Muscle layer of duodenum (tissue), 2 donors: ENCODE results near the gene VPS26C.

Experiments
- H3K27ac ChIP-seq: one replicate; pipeline ENCODE4 v1.7.0; 2013; ENCODE audit warnings: mild to moderate bottlenecking, low read length
- H3K27me3 ChIP-seq: one replicate; pipeline ENCODE4 v1.7.0; 2013; ENCODE audit warnings: low read depth, mild to moderate bottlenecking, control low read depth, low read length
- H3K36me3 ChIP-seq, 2 donors: one replicate each; pipeline ENCODE4 v1.7.0; 2013; ENCODE audit warnings: low read length in 2 of 2, control low read depth in 1 of 2, mild to moderate bottlenecking in 1 of 2; ENCODE audit not compliant: insufficient read depth in 2 of 2, control insufficient read depth in 1 of 2
- H3K4me1 ChIP-seq, 2 donors: one replicate each; pipeline ENCODE4 v1.7.0; 2013; ENCODE audit warnings: low read length in 2 of 2, mild to moderate bottlenecking in 2 of 2, control low read depth in 1 of 2, moderate library complexity in 1 of 2; ENCODE audit not compliant: insufficient read depth in 2 of 2, control insufficient read depth in 1 of 2
- H3K4me3 ChIP-seq, 2 donors: one replicate each; pipeline ENCODE4 v1.7.0; 2013; ENCODE audit warnings: low read length in 2 of 2, low read depth in 1 of 2, mild to moderate bottlenecking in 1 of 2
- H3K9me3 ChIP-seq, 2 donors: one replicate each; pipeline ENCODE4 v1.7.0; 2013; ENCODE audit warnings: low read length in 2 of 2, control low read depth in 1 of 2, mild to moderate bottlenecking in 1 of 2; ENCODE audit not compliant: control insufficient read depth in 1 of 2
- donor health status: healthy.

Gene VPS26C

DNA sequence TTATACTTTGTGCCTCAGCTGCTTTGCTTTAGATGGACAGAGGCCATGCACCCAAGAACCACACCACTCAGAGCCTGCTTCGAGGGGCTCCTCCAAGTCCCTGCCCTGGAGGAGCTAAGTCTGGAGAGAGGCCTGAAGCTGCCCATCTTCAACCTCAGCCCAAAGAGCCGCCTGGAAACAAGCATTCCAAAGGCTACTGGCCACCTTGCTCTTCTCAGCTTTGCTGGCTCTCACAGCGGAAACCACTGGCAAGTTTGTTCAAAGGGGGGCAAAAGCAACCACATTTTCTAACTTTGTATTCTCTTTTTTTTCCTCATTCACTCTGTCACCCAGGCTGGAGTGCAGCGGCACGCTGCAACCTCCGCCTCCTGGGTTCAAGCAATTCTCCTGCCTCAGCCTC lies 23.2 kb downstream of the VPS26C start:
- Histone ChIP-seq H3K27me3 (no peaks in the 10 kb centered on the region), H3K4me3 (no peak overlapping the region), H3K36me3 (peaks cover 2 to 15% of the 10 kb centered on the region in 2 donors), H3K27ac (no peak overlapping the region), H3K4me1 (peaks cover 0 to under 1% of the 10 kb centered on the region in 2 donors), H3K9me3 (no peaks in the 10 kb centered on the region)

DNA sequence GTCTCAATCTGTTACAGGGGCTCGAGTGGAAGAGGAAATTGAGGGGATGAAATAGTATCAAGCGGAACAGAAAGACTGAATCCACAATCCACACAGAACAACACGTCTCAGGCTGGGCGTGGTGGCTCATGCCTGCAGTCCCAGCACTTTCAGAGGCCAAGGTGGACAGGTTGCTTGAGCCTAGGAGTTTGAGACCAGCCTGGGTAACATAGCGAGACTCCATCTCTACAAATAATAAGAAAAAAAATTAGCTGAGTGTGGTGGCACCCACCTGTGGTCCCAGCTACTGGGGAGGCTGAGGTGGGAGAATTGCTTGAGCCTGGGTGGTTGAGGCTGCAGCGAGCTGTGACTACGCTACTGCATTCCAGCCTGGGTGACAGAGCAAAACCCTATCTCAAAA lies 25.7 kb downstream of the VPS26C start:
- Histone ChIP-seq H3K4me1 (no peaks in the 10 kb centered on the region), H3K27me3 (no peaks in the 10 kb centered on the region), H3K27ac (no peak overlapping the region), H3K4me3 (no peak overlapping the region), H3K36me3 (peaks cover 16 to 25% of the 10 kb centered on the region in 2 donors), H3K9me3 (no peaks in the 10 kb centered on the region)

DNA sequence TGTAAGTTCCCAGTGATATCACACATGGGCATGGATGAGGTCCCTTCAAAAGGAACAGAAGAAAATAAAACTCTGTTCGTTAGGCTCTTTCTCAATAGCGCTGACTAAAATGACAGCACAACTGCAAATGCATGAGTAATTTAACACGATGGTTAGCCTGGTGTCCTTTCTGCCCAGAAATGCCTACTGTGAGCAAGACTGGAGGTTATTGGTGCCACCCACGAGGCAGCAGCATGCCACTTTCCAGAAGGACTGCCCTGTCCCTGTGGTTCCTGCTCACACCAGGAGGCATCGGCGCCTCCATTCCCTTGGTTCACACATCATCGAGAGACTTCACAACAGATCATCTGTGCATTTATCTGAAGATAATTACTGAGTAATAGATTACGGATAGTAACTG lies 26.2 kb downstream of the VPS26C start:
- no peaks in the 10 kb centered on the region for H3K9me3 ChIP-seq
- H3K27ac ChIP-seq: no peak overlapping the region
- peaks cover 18 to 25% of the 10 kb centered on the region in 2 donors for H3K36me3 ChIP-seq
- no peaks in the 10 kb centered on the region for H3K4me1 ChIP-seq
- H3K4me3 ChIP-seq: no peak overlapping the region
- no peaks in the 10 kb centered on the region for H3K27me3 ChIP-seq

DNA sequence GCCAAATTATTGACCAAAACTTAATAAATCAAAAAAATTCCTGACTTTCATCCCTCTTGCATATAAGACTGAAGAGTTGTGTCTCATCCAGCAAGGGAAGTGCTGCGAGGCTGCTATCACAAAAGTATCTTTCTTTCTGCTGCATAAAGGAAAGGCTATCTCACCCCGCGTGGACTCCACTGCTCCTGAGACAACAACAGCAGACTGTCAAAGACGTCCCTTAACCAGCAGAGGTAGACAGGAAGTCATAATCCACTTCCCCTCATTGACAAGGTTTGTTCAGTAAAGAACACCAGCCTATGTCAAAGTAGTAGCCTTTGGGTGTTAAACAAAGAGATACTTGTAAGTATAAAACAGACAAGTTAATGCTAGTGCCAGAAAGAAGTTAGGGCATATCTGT lies 29.4 kb downstream of the VPS26C start:
- peaks cover 23 to 30% of the 10 kb centered on the region in 2 donors for H3K36me3 ChIP-seq
- H3K27me3 ChIP-seq: no peaks in the 10 kb centered on the region
- no peak overlapping the region for H3K4me3 ChIP-seq
- H3K4me1 ChIP-seq: no peaks in the 10 kb centered on the region
- no peak overlapping the region for H3K27ac ChIP-seq
- no peaks in the 10 kb centered on the region for H3K9me3 ChIP-seq

DNA sequence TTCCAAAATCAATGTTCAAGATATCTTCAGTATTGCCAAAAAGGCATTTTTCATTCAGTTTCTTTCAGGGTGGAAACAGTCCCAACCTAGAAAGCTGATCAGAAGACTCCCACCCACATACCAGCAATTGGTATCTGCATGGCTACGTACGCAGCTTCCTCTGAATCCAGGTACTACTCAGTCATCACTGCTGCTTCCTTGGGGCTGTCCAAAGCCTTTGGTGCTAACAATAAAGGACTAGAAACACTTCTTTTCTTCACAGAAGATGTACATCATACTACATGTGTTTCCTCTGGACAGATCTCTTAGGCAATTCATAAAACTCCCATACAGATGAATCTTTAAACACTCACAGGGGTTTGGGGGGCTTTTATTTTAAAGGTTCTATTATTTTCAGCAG lies 29.8 kb downstream of the VPS26C start:
- Histone ChIP-seq H3K9me3 (no peaks in the 10 kb centered on the region), H3K36me3 (peaks cover 27 to 34% of the 10 kb centered on the region in 2 donors), H3K27me3 (no peaks in the 10 kb centered on the region), H3K4me1 (no peaks in the 10 kb centered on the region), H3K27ac (no peak overlapping the region), H3K4me3 (no peak overlapping the region)

DNA sequence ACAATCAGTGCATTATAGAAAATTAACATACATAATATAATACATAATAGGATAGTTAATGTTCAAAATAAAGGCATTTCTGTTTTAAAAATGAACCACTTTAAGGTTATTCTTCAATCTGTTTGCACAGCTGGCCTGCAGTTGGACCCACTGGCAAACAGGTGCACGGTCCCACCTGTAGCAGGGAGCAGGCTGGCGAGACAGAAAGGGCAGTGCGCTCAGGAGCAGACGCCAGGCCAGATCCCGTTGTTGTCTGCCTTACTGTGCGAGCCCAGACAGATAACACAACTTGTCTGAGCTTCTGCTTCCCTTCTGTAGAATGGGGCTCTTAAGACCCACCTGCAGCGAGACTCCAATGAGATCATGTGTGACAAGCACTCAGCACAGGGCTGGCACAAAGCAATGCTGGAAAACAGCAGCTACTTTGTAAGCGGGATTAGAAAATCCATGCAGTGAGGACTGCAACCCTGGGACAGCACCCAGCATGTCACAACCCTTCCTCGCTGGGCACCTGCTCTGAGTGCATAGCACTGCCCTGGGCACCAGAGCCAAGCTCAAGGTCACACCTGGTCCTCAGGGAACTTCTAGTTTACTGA lies 33.5 kb downstream of the VPS26C start:
- Histone ChIP-seq H3K4me1 (no peaks in the 10 kb centered on the region), H3K27me3 (no peaks in the 10 kb centered on the region), H3K4me3 (no peak overlapping the region), H3K9me3 (no peaks in the 10 kb centered on the region), H3K27ac (no peak overlapping the region), H3K36me3 (peaks cover 38 to 48% of the 10 kb centered on the region in 2 donors)

DNA sequence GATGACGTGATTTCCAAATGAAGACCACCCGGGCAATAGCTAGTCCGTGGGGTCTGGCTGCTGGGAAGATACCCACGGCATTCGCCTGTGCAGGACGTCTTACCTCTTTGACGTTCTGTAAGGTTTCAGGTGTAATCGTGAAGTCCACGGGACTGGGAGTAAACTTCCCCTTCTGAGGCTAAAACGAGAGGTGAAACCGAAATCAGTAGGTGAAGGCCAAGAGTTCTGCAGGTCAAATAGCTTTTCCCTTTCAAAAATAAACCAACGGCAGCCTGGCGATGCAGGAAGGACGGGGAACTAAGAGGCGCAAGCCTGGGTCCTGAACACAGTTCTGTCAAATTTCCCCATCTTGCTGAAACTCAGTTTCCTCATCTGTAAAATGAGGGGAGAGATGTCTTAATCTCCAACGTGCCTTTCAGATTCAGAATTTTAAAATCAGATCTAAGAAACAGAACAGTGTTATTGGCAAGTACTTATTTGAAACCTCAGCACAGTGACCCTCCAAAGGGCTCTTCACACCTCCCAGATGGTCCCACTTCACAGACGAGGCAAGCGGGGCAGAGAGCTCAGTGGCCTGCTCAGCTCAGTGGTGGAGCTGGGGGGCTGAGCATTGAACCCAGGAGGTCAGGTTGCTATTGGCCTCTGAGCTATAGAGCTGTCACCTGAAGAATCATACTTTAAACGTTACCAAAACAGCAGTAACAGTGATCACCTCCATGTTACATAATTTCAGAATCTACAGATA lies 34.7 kb downstream of the VPS26C start:
- Histone ChIP-seq H3K4me3 (no peak overlapping the region), H3K4me1 (no peaks in the 10 kb centered on the region), H3K9me3 (no peaks in the 10 kb centered on the region), H3K27me3 (no peaks in the 10 kb centered on the region), H3K36me3 (peaks cover 34 to 55% of the 10 kb centered on the region in 2 donors), H3K27ac (no peak overlapping the region)

DNA sequence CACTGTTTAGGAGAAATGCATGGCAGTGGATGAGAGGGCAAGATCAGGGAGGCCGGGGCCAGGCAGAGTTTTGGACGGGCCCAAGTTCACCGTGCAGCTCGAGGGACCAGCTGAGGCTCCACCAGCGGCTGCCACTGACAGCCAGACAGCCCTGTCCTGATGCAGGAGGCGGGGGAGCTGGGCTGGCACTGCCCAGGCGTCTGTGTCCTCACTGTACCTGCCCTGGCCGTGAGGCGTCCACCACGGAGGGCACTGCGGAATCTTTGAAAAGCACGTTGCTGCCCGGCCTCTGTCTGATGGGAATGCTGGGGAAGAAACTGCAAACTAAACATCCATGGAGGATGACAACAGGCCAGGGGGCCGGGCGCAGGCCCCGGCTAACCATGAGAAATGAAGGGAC lies 35.5 kb downstream of the VPS26C start:
- H3K27me3 ChIP-seq: no peaks in the 10 kb centered on the region
- no peaks in the 10 kb centered on the region for H3K4me1 ChIP-seq
- H3K27ac ChIP-seq: no peak overlapping the region
- H3K4me3 ChIP-seq: no peak overlapping the region
- H3K36me3 ChIP-seq: peaks cover 38 to 60% of the 10 kb centered on the region in 2 donors
- no peaks in the 10 kb centered on the region for H3K9me3 ChIP-seq

DNA sequence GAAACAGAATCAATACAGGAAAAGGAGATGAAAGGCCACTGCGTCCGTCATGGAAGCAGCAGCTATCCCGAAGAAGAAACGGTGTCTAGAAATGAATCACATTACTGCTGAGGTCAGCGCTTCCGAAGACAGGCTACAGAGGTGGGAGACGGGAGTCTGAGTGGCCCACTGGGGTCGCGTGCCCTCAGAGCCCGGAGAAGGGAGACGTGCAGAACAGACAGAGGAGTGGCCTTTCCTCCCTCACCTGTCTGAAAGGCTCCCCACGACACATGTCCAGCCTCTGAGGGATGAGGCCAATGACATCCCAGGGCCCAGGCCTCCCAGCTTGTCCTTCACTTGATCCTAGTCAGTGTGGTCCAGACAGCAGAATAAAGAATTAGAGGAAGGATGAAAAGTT lies 35.9 kb downstream of the VPS26C start:
- peaks cover 40 to 63% of the 10 kb centered on the region in 2 donors for H3K36me3 ChIP-seq
- H3K4me1 ChIP-seq: no peaks in the 10 kb centered on the region
- H3K27ac ChIP-seq: no peak overlapping the region
- no peak overlapping the region for H3K4me3 ChIP-seq
- no peaks in the 10 kb centered on the region for H3K9me3 ChIP-seq
- no peaks in the 10 kb centered on the region for H3K27me3 ChIP-seq

DNA sequence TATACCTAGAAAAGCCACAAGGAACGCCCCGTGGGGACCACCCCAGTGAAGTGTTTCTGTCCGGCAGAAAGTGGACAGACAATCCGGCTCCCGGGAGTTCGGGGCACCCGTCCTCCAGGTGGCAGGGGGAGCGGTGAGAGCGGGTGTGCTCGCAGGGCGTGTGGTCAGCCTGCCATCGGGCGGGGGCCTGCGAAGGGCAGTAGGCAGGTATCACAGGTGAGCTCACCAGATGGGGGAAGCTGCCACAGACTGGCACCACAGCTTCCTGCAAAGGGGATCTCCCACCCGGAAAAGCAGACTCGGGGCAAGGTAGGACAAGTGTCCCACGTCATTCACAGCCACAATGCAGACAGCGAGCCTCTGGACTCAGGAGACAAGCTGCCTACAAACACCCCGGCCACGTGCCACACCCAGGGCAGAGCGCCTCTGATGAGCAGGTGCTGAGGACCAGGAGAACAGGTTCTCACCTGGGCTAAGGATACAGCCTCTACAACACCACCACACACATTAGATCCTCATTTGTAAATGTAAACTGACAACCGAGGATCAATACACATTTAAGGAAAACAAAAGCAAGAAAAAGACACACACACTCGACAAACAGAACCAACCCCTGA lies 36.4 kb downstream of the VPS26C start:
- Histone ChIP-seq H3K36me3 (peaks cover 42 to 67% of the 10 kb centered on the region in 2 donors), H3K27ac (no peak overlapping the region), H3K9me3 (no peaks in the 10 kb centered on the region), H3K4me3 (no peak overlapping the region), H3K27me3 (no peaks in the 10 kb centered on the region), H3K4me1 (no peaks in the 10 kb centered on the region)

DNA sequence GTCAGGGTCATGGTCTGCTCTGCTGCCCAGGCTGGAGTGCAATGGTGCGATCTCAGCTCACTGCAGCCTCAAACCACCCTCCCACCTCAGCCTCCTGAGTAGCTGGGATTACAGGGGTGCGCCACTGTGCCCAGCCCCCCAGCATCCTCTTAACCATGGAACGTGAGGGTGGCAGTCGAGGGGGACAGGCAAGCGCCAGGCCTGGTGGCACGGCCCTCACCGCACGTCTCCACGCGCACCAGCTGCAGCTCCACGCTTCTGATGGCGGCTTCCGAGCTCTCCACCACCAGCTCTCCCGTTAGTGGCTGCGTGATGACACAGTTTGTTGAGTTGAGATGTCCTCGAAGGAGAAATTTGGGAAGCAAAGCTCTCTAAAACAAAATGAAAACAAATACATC lies 39.1 kb downstream of the VPS26C start:
- H3K4me3 ChIP-seq: no peak overlapping the region
- H3K27me3 ChIP-seq: no peaks in the 10 kb centered on the region
- H3K36me3 ChIP-seq: peaks cover 64 to 84% of the 10 kb centered on the region in 2 donors
- H3K9me3 ChIP-seq: no peaks in the 10 kb centered on the region
- no peak overlapping the region for H3K27ac ChIP-seq
- H3K4me1 ChIP-seq: no peaks in the 10 kb centered on the region
